CD4-positive, alpha-beta T cell treated with Interleukin-17A for 1 hour (primary cell): Measurements from ENCODE around the gene KRT26.
A peak's percentile ranks its signal among the peaks of the same experiment; 100 is the strongest.
"Not testable (repeated sequence)": the region's sequence is repeated elsewhere in the genome, so short reads cannot be mapped to it uniquely, and the experiment has no call there.

ENCODE experiments used
- DNase-seq: peaks from one replicate; pipeline ENCODE4 v3.0.0-alpha.2; 2020

Gene KRT26

DNA sequence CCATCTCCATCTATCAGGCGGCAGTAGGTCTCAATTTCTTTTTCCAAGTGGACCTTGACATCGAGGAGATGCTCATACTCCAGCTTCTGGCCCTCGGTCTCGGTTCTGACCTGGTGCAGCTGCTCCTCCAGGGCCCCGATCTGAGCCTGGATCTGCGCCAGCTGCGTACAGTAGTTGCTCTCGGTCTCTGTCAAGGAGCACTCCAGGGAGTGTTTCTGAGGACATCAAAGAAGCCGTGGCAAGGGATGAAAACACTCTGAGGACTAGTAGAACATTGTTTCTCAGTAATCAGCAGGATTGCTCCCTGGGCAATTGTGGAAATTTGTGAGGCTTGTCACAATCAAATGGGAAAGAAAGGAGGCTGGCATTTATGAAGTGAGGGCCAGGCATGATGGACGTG, 21.8 kb upstream of the KRT26 start:
- no peak for DNase-seq

DNA sequence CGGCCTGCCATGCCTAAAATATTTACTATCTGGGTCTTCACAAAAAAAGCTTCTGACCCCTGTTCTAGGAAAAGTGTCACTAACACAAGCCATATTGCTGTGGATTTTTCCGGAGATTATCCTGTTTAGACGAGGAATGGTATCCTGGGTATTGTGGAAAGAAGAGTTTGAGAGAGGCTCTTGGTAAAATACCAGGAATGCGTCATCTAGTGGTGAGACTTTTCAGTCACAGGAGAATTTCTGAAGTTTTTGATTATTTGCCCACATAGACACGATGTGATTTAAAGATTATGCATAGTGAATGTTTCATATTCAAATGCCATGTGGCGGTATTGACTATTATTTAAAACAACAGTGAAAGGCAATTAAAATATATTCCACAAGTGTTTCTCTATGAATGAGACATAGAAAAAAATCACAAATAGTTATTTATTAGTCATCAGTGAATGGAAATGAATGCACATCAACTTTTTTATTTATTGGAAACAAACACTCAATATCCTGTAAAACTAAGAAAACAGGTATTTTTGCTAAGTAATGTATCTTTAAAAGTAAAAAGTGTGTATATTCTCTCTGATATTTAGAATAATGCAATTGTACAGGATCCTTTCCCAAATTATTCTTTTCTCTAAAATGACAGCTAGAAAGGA, 19.9 kb upstream of the KRT26 start:
- peak; percentile 5 for DNase-seq

DNA sequence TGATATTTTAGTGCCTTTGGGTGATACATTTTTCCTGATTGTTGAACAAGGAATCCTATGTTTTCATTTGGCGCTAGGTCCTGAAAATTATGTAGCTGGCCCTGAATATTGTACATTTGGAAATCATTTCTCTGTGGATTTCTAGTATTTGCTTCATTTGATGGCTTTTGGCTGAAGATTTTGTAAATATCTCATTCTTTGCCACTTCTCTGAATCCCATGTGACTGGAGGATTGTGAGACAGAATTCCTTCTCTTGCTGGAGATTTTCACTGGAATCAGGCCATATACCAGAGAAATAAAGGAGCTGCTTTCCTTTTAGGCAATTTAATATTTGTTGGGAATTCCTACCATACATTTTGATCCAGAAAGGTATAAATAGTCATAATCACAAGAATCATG, 19.1 kb upstream of the KRT26 start:
- no peak for DNase-seq

DNA sequence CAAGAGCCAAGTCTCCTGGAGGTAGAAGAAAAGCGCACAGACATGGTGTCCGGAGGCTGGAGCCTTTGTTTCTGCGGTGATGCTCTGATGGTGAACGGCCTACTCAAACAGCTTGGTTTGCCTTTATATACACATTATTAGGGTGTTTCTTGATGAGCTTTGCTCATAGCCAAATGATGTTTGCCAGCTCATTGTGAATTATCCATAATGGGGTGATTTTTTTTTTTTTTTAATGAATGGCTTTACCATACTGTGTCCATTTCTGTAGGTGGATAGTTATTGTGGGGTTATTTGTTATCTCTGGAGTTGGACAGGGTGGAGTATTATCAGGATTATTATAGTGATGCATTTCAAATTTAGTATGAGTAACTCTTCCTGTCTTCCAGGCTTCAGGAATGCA, 10.4 kb upstream of the KRT26 start, which contains the start of gene KRT27:
Gene KRT27, minus strand, starts transcription at position 101 of the 400 bp plus-strand sequence. Its CDS starts 57 bp downstream, at position 44.
- DNase-seq: no peak

DNA sequence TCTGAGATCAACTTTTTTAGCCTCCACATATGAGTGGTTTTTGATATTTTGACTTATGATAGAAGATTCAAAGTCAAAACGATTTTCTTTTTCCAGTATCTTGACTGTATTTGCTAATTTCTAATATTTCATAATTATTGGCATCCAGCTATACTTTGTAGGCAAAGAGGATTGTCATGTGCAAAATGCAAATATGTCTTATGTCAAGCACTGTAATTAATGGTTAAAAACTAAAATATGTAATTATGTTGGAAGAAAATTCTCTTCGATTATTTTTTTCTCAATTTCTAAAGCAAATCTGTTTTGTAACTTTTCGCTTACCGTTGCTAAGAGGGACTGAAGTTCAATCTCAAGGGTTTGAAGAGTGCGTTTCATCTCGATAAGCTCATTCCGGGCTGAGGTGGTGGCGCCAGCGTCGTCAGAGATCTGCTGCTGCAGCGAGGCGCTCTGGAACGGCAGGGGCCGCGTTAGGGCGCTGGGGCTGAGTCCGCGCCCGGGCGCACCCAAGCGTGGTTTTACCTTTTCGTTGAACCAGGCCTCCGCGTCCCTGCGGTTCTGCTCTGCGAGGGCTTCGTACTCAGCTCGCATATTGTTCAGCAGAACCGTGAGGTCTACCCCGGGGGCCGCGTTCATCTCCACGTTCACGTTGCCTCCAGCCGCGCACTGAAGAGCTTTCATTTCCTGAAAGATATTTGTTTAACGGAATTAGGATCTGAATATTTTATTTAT, 7.3 kb upstream of the KRT26 start:
- no peak for DNase-seq

DNA sequence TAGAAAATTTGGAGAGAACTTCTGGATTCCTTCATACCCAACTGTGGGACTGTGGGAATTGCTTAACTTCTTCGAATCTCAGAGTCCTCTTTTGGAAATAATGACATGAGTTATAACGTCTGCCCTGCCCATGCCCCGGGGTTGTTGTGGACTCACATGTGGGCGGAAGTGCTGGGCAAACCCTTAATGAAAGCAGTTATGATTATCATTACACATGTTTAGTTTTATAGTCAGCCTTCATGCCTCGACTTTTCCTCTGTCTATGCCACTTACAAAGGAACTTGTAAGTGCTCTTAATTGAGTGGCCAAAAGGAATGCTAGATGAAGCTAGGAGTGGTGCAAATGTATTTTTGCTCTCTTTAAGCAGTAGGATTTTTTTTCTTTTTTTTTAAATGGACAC, 6.5 kb upstream of the KRT26 start:
- no peak for DNase-seq

DNA sequence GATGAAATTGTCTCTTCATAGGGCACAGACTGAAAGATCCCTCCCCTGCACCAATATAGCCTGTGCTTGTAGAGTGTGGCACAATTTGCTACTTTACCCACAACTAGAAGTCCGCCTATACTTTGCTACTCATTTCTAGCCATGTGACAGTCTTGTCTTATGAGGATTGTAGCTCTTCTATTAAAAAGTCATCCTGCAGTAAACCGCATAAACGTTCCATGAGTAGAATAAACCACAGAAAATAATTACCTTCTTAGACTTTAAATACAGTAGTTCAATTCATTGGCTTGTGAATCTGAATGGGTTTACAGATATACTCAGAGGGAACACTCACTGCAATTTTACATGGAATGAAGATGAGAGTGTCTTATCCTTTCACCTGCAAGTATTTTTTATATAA, 6.0 kb upstream of the KRT26 start:
- no peak for DNase-seq

DNA sequence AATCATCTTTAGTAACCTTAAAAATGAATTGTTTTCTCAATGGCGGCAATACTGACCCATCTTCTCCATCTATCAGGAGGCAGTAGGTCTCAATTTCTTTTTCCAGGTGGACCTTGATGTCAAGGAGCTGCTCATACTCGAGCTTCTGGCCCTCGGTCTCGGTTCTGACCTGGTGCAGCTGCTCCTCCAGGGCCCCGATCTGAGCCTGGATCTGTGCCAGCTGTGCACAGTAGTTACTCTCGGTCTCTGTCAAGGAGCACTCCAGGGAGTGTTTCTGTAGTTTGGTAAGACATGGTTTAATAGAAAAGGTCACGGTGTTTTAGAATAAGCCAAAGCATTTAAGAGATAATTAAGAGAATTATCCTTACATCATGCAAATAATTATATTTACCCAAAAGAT, 5.5 kb upstream of the KRT26 start:
- no peak for DNase-seq

DNA sequence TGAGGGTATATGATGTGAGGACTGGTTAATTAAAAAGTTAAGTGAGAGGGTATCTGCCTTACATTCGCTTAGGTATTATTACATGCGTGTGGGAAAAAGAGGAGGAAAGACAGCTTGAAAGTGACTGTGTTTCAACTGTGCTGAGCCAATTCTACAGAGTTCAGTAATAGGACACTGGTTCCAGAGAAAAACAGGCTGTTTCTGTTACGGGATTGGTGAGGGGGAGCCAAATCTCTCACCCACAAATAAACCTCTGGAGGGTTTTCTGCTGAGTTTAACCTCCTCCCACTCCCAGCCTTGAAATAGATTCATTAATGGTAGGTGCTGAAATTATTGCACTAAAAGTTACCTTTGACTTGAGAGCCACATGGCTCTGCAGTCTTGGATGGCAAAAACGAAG, 3.9 kb upstream of the KRT26 start:
- DNase-seq: no peak

DNA sequence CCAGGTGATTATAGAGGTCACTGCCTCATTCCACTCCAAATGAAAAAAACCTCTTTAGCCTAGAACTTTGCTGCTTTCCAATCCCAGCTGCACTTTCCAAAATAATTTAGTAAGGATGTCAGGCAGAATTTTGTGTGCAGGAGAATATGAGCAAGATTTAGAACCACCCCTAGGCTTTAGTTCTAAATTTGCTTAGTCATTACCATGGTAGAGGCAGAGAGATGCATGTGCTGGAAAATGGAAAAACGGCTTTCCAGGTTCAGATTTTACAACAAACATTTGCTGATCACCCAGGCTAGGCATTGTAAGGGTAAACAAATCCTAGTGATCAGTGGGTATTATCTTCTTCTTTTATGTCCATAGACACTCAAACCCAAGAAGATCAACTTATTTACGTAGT, 6.3 kb downstream of the KRT26 start:
- no peak for DNase-seq

DNA sequence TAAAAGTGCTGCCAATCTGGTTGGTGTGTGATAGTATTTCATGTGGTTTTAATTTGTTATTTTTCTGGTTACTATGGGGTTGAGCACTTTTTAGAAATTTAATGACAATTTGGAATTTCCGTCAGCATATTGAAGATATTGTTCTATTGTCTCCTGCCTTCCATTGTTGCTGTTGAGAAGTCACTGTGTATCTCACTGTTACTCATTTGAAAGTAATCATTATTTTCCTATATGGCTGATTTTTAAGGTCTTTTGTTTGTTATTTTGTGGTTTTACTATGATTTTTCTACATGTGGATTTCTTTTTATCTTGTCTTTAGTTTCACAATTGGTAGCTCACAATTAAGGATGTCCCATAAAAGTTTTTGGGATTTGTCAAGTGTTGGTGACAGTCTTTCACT, 8.2 kb downstream of the KRT26 start:
- no peak for DNase-seq

DNA sequence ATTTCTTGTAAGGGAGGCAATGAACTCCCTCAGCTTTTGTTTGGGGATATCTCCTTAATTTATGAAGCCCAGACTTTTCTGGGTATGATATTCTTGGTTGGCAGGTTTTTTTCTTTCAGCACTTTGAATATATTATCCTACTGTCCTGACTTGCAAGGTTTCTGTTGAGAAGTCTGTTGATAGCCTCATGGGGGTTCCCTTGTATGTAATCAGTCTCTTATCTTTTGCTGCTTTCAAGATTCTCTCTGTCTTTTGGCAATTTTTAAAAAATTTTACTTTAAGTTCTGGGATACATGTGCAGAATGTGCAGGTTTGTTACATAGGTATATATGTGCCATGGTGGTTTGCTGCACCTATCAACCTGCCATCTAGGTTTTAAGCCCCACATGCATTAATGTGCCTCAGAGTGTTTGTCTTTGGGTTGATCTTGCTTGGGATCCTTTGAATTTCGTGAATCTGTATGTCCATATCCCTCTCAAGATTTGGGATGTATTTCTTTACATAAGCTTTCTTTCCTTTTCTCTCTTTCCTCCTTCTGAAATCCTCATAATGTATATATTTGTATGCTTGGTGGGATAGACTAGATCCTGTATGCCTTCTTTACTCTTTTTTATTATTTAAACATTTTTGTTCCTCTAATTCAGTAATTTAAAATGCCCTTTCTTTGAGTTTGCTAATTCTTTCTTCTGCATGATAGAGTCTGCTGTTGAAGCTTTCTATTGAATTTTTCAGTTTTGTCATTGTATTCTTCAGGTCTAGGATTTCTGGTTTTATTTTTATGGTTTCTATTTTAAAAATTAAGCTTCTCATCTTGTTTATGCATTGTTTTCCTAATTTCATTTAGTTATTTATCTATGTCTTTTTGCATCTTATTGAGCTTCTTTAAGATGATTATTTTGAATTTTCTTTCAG, 11.6 kb downstream of the KRT26 start:
- DNase-seq: no peak

DNA sequence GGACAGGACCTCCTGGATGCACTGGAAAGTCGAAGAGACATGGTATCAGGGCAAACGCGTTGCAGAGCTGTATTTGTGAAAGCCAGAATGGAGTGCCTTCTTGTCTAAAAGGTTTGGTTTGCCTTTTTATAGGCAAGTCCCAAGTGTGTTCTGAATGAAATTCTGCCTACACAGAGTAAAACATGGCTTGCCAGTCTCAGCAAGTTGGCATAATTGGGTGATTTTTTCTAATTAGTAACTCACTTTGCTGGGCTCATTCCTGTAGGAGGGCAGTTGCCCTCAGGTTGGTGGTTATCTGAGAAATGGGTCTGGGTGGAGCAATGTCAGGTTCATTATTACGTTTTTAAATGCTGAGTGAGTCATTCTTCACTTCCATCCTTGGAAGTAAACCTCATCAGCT, 16.8 kb downstream of the KRT26 start, which contains the start of gene KRT25:
Gene KRT25, minus strand, starts transcription at position 101 of the 400 bp plus-strand sequence. Its CDS starts 60 bp downstream, at position 41.
- DNase-seq: no peak

DNA sequence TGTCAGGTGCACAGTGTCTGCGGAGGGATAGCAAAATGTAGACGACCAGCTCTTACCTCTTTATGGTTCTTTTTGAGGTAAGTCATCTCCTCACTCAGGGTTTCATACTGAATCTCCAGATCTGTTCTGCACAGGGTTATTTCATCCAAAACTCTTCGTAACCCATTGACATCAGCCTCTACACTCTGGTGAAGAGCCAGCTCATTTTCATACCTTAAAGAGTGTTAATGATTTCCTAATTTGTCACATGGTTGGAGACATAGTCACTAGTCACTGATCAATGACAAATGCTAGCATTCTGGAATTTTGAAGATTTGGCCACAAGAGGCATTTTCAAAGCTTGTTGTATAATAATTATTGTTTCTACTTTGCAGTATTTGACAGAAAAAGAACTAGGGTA, 18.2 kb downstream of the KRT26 start:
- no peak for DNase-seq

DNA sequence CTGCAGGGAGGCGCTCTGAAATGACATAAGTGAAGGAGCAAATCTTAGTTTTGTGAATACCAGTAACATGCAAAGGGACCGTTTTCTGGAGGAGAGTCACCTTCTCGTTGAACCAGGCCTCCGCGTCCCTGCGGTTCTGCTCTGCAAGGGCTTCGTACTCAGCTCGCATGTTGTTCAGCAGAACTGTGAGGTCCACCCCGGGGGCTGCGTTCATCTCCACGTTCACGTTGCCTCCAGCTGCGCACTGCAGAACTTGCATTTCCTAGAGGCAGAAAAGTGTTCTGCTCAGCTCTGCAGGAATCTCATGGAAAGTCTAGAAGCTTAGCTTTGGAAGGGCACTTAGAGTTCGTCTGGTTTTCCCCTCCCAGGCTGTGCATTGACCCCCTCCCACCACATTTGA, 20.9 kb downstream of the KRT26 start:
- no peak for DNase-seq

DNA sequence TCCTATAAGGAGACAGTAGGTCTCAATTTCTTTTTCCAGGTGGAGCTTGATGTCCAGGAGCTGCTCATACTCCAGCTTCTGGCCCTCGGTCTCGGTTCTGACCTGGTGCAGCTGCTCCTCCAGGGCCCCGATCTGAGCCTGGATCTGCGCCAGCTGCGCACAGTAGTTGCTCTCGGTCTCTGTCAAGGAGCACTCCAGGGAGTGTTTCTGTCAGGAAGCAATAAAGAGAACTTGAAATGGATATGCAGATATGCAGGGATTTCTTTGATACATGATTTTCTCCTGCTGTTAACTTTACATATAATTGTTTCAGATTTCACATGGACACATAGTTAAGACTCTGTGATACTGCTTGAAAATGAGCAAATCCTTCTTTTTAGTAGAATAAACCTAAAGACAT, 21.6 kb downstream of the KRT26 start:
- DNase-seq: no peak

DNA sequence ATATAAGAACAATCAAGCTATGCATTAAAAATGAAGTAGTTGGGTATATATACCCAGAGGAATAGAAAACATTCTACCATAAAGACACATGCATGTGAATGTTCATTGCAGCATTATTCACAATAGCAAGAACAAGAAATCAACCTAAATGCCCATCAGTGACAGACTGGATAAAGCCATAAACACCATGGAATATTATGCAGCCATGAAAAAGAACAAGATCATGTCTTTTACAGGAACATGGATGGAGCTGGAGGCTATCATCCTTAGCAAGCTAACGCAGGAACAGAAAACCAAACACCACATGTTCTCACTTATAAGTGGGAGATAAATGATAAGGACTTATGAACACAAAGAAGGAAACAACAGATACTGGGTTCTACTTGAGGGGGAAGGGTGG, 23.3 kb downstream of the KRT26 start:
- not testable (repeated sequence) for DNase-seq

DNA sequence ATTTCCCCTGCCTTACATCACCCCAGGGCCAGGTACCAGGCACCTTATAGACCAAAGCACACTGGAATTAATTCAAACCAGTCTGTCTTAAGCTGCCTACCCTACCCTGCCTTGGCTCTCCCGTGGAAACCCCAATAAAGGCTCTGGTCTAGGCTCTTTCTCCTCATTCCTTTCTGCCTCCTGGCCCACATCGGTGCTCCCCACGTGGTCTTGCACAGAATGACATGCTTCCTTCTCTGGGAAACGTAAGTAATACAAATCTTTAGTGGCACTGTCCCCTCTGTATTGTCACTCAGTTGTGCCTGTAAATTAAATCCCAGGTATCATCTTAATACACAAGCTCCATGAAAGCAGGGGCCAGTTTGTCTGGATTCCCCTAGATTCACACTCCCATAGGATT, 33.4 kb downstream of the KRT26 start:
- DNase-seq: no peak

DNA sequence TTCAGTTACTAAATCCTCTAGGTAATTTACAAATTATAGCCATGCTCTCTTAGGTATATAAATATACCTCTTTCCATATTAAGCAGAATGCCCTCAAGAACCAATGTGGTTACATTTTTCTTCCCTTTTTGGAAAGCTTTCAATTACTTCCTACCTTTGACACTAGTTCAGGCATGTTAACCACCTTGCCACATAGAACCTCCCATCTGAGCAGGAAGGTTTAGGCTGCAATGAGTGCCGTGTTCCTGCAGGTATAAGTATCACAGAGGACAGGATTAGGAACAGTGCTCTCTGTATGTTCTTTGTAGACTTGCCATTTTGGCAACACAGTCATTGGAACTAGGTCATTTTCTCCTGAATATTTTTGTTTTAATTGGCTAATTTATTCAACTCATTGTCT, 37.0 kb downstream of the KRT26 start:
- DNase-seq: no peak

DNA sequence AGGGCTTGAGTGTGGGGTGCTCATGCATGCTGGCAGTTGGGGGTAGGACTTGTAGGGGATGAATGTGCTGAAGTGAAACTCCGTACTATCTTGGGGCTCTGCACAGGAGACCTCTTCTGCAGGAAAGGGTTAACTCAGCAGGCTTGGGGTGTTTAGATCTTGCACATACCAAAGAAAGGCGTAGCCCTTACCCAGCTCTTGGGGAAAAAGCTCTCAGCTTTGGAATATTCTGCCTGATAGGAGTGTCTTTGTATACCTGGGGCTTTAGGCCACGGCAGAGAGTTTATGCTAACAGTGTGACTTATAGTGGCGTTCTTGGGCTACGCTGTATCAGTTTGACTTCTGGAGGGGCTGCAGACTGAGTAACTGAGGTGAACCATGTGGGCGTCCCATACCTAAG, 38.0 kb downstream of the KRT26 start:
- DNase-seq: no peak

DNA sequence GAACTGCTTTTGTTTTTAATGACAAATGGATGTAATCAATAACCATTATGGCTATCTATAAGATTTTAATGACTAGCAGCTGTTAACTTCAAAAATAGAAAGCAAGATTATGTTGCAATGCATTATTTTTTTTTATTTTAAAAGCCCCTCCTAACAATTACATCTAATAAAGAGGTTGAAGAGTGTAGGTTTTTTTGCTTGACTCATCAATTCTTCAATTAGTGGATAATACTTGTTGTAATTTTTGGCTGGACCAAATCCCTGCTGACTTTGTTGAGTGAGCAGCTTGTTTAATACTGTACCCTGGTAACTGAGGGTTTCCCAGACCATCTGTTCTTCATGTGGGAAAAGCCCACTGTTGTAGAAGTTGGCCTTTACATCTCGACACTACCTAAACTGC, 41.0 kb downstream of the KRT26 start:
- DNase-seq: no peak

DNA sequence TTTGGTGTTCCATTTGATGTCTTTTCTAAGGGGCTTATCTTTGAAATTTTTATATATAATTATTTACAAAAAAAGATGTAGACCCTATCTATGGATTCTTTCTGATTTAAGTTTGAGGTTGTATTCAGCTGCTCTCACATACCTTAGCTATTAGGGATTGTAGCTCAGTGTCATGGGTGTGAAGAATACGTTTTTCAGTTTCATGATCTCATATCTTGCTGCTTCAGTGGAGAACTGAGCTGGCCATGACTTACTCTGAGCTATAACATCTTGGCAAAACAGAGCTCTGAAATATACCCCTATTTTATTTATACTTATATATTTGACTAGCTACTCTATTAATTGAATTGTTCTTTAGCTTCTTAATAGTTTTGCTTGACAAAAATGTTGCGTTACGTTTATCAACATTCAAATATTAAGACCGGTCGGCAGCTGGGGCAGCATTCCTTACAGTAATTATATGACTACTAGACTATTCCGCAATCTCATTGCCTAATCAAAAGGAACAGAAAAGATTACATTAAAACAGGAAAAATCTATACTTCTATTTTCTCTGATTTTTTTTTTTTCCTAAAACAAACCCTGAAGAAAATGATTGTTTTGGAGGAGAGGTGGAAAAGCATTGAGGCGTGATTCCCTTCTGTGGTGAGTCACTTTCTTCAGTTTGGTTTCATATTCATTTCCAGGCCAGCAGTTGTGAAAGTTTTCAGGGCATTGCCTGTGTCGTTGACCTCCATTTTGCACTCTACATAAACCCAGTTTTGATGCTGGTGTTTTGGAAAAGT, 44.4 kb downstream of the KRT26 start:
- no peak for DNase-seq

DNA sequence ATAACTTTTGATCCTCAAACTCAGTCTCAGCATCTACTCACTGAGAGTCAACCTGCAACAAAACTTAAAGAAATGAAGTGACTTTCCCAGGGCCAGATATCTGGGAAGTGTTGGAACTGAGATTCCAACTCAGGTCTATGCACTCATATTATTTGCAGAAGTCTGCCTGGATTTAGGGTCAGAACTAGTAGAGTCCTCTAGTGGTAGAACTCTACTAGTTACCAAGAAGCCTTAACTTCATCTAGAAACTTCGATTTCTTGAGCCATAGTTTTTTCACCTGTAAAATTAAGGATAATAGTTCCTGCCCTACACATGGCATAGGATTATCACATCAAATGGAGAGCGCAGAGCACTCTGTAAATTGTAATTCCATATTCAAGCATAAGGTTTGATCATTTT, 45.1 kb downstream of the KRT26 start:
- peak; percentile 29 for DNase-seq
